ENCODE measurements around the gene ZNF569.

- TF ChIP-seq, protein P1, sequence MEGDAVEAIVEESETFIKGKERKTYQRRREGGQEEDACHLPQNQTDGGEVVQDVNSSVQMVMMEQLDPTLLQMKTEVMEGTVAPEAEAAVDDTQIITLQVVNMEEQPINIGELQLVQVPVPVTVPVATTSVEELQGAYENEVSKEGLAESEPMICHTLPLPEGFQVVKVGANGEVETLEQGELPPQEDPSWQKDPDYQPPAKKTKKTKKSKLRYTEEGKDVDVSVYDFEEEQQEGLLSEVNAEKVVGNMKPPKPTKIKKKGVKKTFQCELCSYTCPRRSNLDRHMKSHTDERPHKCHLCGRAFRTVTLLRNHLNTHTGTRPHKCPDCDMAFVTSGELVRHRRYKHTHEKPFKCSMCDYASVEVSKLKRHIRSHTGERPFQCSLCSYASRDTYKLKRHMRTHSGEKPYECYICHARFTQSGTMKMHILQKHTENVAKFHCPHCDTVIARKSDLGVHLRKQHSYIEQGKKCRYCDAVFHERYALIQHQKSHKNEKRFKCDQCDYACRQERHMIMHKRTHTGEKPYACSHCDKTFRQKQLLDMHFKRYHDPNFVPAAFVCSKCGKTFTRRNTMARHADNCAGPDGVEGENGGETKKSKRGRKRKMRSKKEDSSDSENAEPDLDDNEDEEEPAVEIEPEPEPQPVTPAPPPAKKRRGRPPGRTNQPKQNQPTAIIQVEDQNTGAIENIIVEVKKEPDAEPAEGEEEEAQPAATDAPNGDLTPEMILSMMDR (IDR thresholded peaks at IDR 0.05): no peak
- no peak for TF ChIP-seq POLR2A (IDR thresholded peaks at IDR 0.05)
Measured at GRCh38 chr19:37470216-37470615, 3.0 kb upstream of the ZNF569 start.

Data from body of pancreas (tissue), 4 donors.